Measurements from ENCODE around the gene AUTS2. TPM values are rescaled to one million over a fixed set of nuclear protein-coding genes. Genes with fewer than 3 reads are reported as not detected.

The AUTS2 gene
- total and polyA plus RNA-seq, 2 donors (not counting 1 experiment from before 2014, with no cell fraction given): 0.60 to 9.1 TPM

DNA sequence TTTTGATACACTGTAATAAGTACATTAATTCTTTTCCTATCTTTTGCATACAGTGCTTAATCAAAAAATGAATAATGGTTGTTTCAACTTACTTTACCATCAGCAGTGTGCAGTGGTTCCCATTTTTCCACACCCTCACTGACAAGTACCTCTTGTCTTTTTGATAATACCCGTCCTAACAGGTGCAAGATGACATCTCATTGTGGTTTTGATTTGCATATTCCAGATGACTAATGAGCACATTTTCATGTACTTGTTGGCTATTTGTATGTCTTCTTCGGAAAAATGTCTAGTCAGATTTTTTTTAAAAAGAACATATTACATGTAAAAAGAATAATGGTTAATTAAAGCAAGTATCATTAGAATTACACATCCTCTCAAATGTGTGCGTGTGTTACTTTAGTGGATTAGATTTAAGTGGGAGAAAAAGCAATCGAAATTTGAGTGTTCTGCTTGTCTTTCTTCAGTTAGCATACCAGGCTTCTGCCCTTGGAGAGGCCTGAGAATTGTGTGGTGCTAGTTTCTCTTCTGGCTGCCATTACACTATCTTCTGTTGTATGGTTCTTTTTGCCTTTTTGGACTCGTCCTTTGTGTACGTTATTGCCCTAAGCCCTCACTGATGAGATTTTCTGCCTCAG, 291.2 kb downstream of the AUTS2 start:
- H4K20me1 ChIP-seq (ENCODE audit: control insufficient read depth, extremely low read depth, insufficient read depth, low read length): no peaks in the 10 kb centered on the region
- no peak overlapping the region for H3K4me3 ChIP-seq (replicated peaks in 1 of 4; ENCODE audit: control extremely low read depth in 1 of 4, insufficient read depth in 1 of 4, low read depth in 3 of 4, low read length in 4 of 4)
- no peak for TF ChIP-seq EZH2 (IDR thresholded peaks at IDR 0.05; ENCODE audit: low read length, missing control alignments)
- TF ChIP-seq, protein P1, sequence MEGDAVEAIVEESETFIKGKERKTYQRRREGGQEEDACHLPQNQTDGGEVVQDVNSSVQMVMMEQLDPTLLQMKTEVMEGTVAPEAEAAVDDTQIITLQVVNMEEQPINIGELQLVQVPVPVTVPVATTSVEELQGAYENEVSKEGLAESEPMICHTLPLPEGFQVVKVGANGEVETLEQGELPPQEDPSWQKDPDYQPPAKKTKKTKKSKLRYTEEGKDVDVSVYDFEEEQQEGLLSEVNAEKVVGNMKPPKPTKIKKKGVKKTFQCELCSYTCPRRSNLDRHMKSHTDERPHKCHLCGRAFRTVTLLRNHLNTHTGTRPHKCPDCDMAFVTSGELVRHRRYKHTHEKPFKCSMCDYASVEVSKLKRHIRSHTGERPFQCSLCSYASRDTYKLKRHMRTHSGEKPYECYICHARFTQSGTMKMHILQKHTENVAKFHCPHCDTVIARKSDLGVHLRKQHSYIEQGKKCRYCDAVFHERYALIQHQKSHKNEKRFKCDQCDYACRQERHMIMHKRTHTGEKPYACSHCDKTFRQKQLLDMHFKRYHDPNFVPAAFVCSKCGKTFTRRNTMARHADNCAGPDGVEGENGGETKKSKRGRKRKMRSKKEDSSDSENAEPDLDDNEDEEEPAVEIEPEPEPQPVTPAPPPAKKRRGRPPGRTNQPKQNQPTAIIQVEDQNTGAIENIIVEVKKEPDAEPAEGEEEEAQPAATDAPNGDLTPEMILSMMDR (conservative IDR thresholded peaks at IDR 0.05 in 1 of 2, IDR thresholded peaks at IDR 0.05 in 1 of 2; ENCODE audit: low read depth in 1 of 2, low read length in 2 of 2): no peak
- H3K27ac ChIP-seq (ENCODE audit: insufficient read depth, low read length): no peak overlapping the region
- no peaks in the 10 kb centered on the region for H3K36me3 ChIP-seq (ENCODE audit: control insufficient read depth, insufficient read depth, low read length)
- H3K9me3 ChIP-seq (ENCODE audit: control insufficient read depth, insufficient read depth, low read depth, low read length): no peaks in the 10 kb centered on the region
- H3K9ac ChIP-seq (ENCODE audit: insufficient read depth, low read length): no peak overlapping the region
- no peaks in the 10 kb centered on the region for H3K27me3 ChIP-seq (ENCODE audit: control insufficient read depth, insufficient read depth, low read length)
- H3K4me2 ChIP-seq (ENCODE audit: extremely low read depth, insufficient read depth, low read length): no peak overlapping the region
- no peaks in the 10 kb centered on the region for H3K79me2 ChIP-seq (ENCODE audit: control insufficient read depth, insufficient read depth, low read length)
- peak in 1 of 2 donors; percentile 16 for DNase-seq (ENCODE audit: low read depth in 2 of 2)
- no peak overlapping the region for H2AFZ ChIP-seq (ENCODE audit: low read length)
- no peaks in the 10 kb centered on the region for H3K4me1 ChIP-seq (ENCODE audit: control insufficient read depth, extremely low read depth, insufficient read depth, low read length)

DNA sequence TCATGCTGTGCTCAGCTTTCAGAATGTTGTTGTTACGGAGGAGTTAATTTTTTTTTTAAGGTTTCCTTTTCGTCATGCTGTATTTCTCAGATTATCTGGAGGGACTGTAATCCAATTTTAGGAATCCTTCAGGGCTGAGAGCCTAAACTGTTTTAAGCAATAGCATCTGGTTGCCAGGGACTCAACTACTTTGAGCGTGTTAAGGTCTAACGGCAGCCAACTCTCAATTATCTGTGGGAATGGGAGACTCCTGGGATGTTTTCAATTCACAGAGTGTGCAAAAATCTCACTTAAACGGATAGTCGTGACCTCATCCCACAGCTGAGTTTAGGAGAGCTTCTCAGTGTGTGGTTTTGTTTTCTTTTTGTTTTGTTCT, 291.7 kb downstream of the AUTS2 start:
- no peak for TF ChIP-seq EZH2 (IDR thresholded peaks at IDR 0.05; ENCODE audit: low read length, missing control alignments)
- TF ChIP-seq, protein P1 (conservative IDR thresholded peaks at IDR 0.05 in 1 of 2, IDR thresholded peaks at IDR 0.05 in 1 of 2; ENCODE audit: low read depth in 1 of 2, low read length in 2 of 2): no peak
- no peak overlapping the region for H3K4me3 ChIP-seq (replicated peaks in 1 of 4; ENCODE audit: control extremely low read depth in 1 of 4, insufficient read depth in 1 of 4, low read depth in 3 of 4, low read length in 4 of 4)
- H3K27me3 ChIP-seq (ENCODE audit: control insufficient read depth, insufficient read depth, low read length): no peaks in the 10 kb centered on the region
- no peak overlapping the region for H3K4me2 ChIP-seq (ENCODE audit: extremely low read depth, insufficient read depth, low read length)
- no peak for DNase-seq (ENCODE audit: low read depth in 2 of 2)
- no peaks in the 10 kb centered on the region for H3K36me3 ChIP-seq (ENCODE audit: control insufficient read depth, insufficient read depth, low read length)
- no peaks in the 10 kb centered on the region for H3K9me3 ChIP-seq (ENCODE audit: control insufficient read depth, insufficient read depth, low read depth, low read length)
- no peaks in the 10 kb centered on the region for H3K79me2 ChIP-seq (ENCODE audit: control insufficient read depth, insufficient read depth, low read length)
- H2AFZ ChIP-seq (ENCODE audit: low read length): no peak overlapping the region
- no peaks in the 10 kb centered on the region for H4K20me1 ChIP-seq (ENCODE audit: control insufficient read depth, extremely low read depth, insufficient read depth, low read length)
- no peak overlapping the region for H3K27ac ChIP-seq (ENCODE audit: insufficient read depth, low read length)
- H3K4me1 ChIP-seq (ENCODE audit: control insufficient read depth, extremely low read depth, insufficient read depth, low read length): no peaks in the 10 kb centered on the region
- no peak overlapping the region for H3K9ac ChIP-seq (ENCODE audit: insufficient read depth, low read length)

DNA sequence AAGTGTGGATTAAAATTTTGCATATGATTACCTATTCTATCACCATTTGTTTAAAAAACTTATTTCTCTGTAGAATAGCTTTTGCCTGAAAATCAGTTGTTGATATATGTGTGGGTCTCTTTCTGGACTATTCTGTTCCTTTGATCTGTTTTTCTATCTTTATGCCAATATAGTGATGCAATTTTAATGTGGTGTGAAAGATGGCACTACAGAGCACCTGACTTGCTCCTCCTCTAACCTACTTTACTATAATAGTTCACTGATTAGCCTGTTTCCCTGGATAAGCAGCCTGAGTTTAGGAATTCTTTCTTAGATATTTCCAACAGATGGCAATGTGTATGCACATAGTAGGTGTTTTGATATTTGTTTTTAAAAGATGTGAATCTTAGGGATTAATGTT, 294.5 kb downstream of the AUTS2 start:
- H2AFZ ChIP-seq (ENCODE audit: low read length): no peak overlapping the region
- TF ChIP-seq EZH2 (IDR thresholded peaks at IDR 0.05; ENCODE audit: low read length, missing control alignments): no peak
- TF ChIP-seq, protein P1 (conservative IDR thresholded peaks at IDR 0.05 in 1 of 2, IDR thresholded peaks at IDR 0.05 in 1 of 2; ENCODE audit: low read depth in 1 of 2, low read length in 2 of 2): no peak
- no peak overlapping the region for H3K4me2 ChIP-seq (ENCODE audit: extremely low read depth, insufficient read depth, low read length)
- H3K36me3 ChIP-seq (ENCODE audit: control insufficient read depth, insufficient read depth, low read length): no peaks in the 10 kb centered on the region
- H3K79me2 ChIP-seq (ENCODE audit: control insufficient read depth, insufficient read depth, low read length): no peaks in the 10 kb centered on the region
- no peaks in the 10 kb centered on the region for H3K4me1 ChIP-seq (ENCODE audit: control insufficient read depth, extremely low read depth, insufficient read depth, low read length)
- H3K4me3 ChIP-seq (replicated peaks in 1 of 4; ENCODE audit: control extremely low read depth in 1 of 4, insufficient read depth in 1 of 4, low read depth in 3 of 4, low read length in 4 of 4): no peak overlapping the region
- no peak overlapping the region for H3K9ac ChIP-seq (ENCODE audit: insufficient read depth, low read length)
- H3K27ac ChIP-seq (ENCODE audit: insufficient read depth, low read length): no peak overlapping the region
- H3K9me3 ChIP-seq (ENCODE audit: control insufficient read depth, insufficient read depth, low read depth, low read length): no peaks in the 10 kb centered on the region
- DNase-seq (ENCODE audit: low read depth in 2 of 2): no peak
- H3K27me3 ChIP-seq (ENCODE audit: control insufficient read depth, insufficient read depth, low read length): no peaks in the 10 kb centered on the region
- no peaks in the 10 kb centered on the region for H4K20me1 ChIP-seq (ENCODE audit: control insufficient read depth, extremely low read depth, insufficient read depth, low read length)
